Gastrocnemius medialis (tissue), 4 donors: Measurements from ENCODE around the gene ADARB2. TPM values are rescaled to one million over a fixed set of nuclear protein-coding genes. Genes with fewer than 3 reads are reported as not detected.

Experiments used
- ATAC-seq, 2 donors: fragments of 150-250 bp; one replicate each; pipeline ENCODE4 v1.9.1; 2016
- DNase-seq, 2 donors: peaks; one replicate each; pipeline ENCODE4 v3.0.0-alpha.2; 2019
- H3K27ac ChIP-seq, 4 donors: fragments of 200-600 bp; sonication (generic); 1 replicate in 1 of 4; 2 replicates in 3 of 4; pipeline ENCODE4 v1.5.1; 2016 to 2018; ENCODE audit warnings: mild to moderate bottlenecking in 2 of 4, moderate library complexity in 1 of 4
- H3K27me3 ChIP-seq, 3 donors: fragments of 200-600 bp; sonication (generic) in 2 of 3; 1 replicate in 1 of 3; 2 replicates in 2 of 3; pipeline versions ENCODE4 v1.5.1 to v1.6.0; 2016 to 2019; ENCODE audit warnings: mild to moderate bottlenecking in 1 of 3, moderate library complexity in 1 of 3
- H3K36me3 ChIP-seq, 2 donors: fragments of 200-600 bp; sonication (generic) in 1 of 2; one replicate each; pipeline ENCODE4 v1.5.1; 2017 to 2018
- H3K4me1 ChIP-seq, 2 donors: fragments of 200-600 bp; sonication (generic) in 1 of 2; one replicate each; pipeline ENCODE4 v1.5.1; 2016 to 2017; ENCODE audit warnings: mild to moderate bottlenecking in 2 of 2
- H3K4me3 ChIP-seq, 4 donors: fragments of 200-600 bp; sonication (generic) in 3 of 4; 1 replicate in 1 of 4; 2 replicates in 3 of 4; pipeline ENCODE4 v1.5.1; 2016 to 2019; ENCODE audit warnings: mild to moderate bottlenecking in 2 of 4
- H3K9me3 ChIP-seq, 3 donors: fragments of 200-600 bp; sonication (generic) in 2 of 3; 1 replicate in 1 of 3; 2 replicates in 2 of 3; pipeline ENCODE4 v1.5.1; 2016 to 2019
- POLR2A ChIP-seq, 2 donors: fragments of 450-650 bp; IDR thresholded peaks; one replicate each; pipeline ENCODE4 v1.6.1; 2017; ENCODE audit warnings: antibody characterized with exemption in 2 of 2, mild to moderate bottlenecking in 2 of 2, moderate library complexity in 2 of 2
- in situ Hi-C, 4 donors: fragments of 200-750 bp; cut with MboI; loops; one replicate each; pipeline versions ENCODE4 v1.15.0 to v1.8.0; 2017; ENCODE audit warnings: low sequenced_read_pairs in 4 of 4
- intact Hi-C: fragments of 100-400 bp; cut with DNase I; formaldehyde crosslinking; loops from one replicate; pipeline ENCODE4 v1.15.1; 2023; ENCODE audit warnings: low total_unique reads
- total RNA-seq, 4 donors: library from RNA; depleted of rRNA; stranded (reverse); fragments of >200 nt; gene quantifications; one replicate each; pipeline versions ENCODE4 v1.1.0 to v1.2.3, GENCODE V29; 2016
- TF ChIP-seq, protein P1 (sequence below), 5 experiments: fragments of 450-650 bp in 3 of 5; fragments of 200-600 bp in 2 of 5; sonication (generic) in 2 of 5; IDR thresholded peaks in 4 of 5; conservative IDR thresholded peaks in 1 of 5; 1 replicate in 4 of 5; 2 replicates in 1 of 5; pipeline ENCODE4 v1.5.1; 2016 to 2019; ENCODE audit warnings: antibody characterized with exemption in 5 of 5, mild to moderate bottlenecking in 3 of 5, moderate library complexity in 3 of 5

ADARB2 gene
- total RNA-seq, 4 donors from 2014 or later, result 0.07 to 0.87 (median 0.10) TPM

DNA sequence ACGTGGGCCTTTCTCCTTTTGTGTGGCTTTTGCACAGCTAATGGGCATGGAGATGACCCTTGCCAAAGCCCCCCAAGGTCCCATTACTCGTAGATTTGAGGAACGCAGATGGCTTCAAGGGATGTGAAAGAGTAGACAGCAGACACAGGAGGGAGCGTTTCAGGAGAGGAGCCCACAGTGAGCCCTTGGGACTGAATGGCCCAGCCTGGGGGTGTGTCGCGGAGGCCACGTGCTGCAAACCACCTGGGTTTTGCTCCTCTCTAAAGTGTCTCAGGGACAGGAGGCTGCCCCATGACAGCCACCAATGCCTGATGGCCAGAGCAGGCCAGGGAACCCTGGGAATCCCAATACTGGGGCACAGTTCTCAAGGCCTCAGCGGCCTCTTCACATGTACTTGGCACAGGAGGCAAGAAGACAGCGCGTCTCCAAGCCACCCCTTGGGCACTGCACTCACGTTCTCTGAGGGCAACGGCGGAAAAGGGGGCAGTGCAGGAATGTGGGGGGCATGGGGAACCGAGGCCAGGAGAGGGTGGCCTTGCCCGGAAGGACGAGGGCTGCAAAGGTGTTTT, 495.9 kb downstream of the ADARB2 start:
- H3K27ac ChIP-seq, result no peak overlapping the region
- ATAC-seq, result no peak
- H3K9me3 ChIP-seq, result no peaks in the 10 kb centered on the region
- H3K4me3 ChIP-seq, result no peak overlapping the region
- H3K4me1 ChIP-seq, result no peaks in the 10 kb centered on the region
- in situ Hi-C loops, result no loop called here
- peaks cover 16 to 22% (median 18%) of the 10 kb centered on the region in 3 donors for H3K27me3 ChIP-seq
- H3K36me3 ChIP-seq, result no peaks in the 10 kb centered on the region
- TF ChIP-seq POLR2A (IDR thresholded peaks at IDR 0.05), result no peak
- TF ChIP-seq, protein P1, sequence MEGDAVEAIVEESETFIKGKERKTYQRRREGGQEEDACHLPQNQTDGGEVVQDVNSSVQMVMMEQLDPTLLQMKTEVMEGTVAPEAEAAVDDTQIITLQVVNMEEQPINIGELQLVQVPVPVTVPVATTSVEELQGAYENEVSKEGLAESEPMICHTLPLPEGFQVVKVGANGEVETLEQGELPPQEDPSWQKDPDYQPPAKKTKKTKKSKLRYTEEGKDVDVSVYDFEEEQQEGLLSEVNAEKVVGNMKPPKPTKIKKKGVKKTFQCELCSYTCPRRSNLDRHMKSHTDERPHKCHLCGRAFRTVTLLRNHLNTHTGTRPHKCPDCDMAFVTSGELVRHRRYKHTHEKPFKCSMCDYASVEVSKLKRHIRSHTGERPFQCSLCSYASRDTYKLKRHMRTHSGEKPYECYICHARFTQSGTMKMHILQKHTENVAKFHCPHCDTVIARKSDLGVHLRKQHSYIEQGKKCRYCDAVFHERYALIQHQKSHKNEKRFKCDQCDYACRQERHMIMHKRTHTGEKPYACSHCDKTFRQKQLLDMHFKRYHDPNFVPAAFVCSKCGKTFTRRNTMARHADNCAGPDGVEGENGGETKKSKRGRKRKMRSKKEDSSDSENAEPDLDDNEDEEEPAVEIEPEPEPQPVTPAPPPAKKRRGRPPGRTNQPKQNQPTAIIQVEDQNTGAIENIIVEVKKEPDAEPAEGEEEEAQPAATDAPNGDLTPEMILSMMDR (IDR thresholded peaks at IDR 0.05 in 4 of 5, conservative IDR thresholded peaks at IDR 0.05 in 1 of 5), result no peak
- intact Hi-C loops, result no loop called here
- DNase-seq, result no peak

DNA sequence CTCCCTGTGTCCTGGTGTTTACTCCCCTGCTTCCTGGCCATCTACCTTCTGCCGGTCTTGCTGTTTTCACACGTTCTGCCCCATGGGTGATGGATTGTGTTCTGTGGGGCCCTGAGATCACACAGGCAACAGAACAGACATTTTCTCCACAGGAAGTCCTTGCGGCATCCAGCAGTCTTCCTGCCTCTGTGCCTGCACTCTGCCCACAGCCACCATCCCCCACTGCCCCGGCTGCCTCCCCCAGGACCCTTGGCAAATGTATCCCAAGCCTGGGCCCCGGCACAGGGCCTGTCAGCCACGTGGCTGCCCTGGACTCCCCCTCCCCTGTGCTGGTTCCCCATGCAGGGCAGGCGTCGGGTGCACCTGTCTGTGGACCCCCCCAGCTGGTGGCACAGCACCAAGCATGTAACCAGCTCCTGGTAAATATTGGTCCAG, 497.0 kb downstream of the ADARB2 start:
- H3K4me1 ChIP-seq, result no peaks in the 10 kb centered on the region
- H3K27ac ChIP-seq, result no peak overlapping the region
- H3K36me3 ChIP-seq, result no peaks in the 10 kb centered on the region
- in situ Hi-C loops (no loop called here), intact Hi-C loops (no loop called here)
- DNase-seq (no peak), ATAC-seq (no peak)
- no peak overlapping the region for H3K4me3 ChIP-seq
- peaks cover 16 to 22% (median 18%) of the 10 kb centered on the region in 3 donors for H3K27me3 ChIP-seq
- TF ChIP-seq POLR2A (IDR thresholded peaks at IDR 0.05), result no peak
- TF ChIP-seq, protein P1 (IDR thresholded peaks at IDR 0.05 in 4 of 5, conservative IDR thresholded peaks at IDR 0.05 in 1 of 5), result no peak
- H3K9me3 ChIP-seq, result no peaks in the 10 kb centered on the region

DNA sequence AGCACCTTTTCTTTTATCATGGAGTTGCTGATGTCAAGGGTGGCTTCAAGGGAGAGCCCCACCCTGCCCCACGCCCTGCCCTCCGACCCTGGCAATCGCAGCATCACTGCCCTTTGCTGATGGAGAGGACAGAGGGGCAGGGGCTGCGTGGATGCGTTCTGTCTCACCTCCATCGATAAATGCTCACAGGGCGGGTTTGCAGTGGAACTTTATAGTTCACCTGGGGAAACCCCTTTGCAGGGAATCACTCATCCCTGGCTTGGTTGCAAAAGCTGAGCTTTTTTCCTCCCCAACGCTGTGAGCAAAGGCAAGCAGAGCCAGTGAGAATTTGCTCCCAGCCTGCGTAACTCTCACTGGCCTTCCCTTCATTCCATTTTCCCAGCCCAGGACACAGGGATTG, 504.3 kb downstream of the ADARB2 start:
- ATAC-seq (no peak), DNase-seq (no peak)
- Histone ChIP-seq H3K4me1 (no peaks in the 10 kb centered on the region), H3K4me3 (no peak overlapping the region), H3K27me3 (no peaks in the 10 kb centered on the region), H3K27ac (no peak overlapping the region), H3K9me3 (no peaks in the 10 kb centered on the region), H3K36me3 (no peaks in the 10 kb centered on the region)
- no peak for TF ChIP-seq POLR2A (IDR thresholded peaks at IDR 0.05)
- TF ChIP-seq, protein P1 (IDR thresholded peaks at IDR 0.05 in 4 of 5, conservative IDR thresholded peaks at IDR 0.05 in 1 of 5), result no peak
- intact Hi-C loops (no loop called here), in situ Hi-C loops (no loop called here)

DNA sequence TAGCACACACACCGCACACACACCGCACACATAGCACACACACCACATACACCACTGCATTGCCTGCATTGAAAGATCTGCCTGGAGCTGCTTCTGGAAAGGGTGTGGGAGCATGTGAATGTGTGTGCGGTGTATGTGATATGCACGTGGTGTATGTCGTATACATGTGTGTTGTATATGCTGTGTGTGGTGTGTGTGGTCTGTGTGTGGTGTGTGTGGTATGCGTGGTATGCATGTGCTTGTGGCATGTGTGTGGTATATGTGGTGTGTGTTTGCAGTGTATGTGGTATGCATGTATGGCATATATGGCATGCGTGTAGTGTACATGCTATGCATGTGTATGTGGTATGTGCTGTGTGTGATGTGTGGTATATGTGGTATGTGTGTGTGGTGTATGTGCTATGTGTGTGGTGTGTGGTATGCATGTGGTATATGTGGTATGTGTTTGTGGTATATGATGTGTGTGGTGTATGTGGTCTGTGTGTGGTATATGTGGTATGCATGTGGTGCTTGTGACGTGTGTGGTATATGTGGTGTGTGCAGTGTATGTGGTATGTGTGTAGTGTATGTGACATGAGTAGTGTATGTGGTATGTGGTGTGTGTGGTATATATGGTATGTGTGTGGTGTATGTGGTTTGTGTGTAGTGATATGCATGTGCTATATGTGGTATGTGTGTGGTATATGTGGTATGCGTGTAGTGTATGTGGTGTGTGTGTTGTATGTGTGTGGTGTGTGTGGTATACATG, 505.0 kb downstream of the ADARB2 start:
- H3K9me3 ChIP-seq, result no peaks in the 10 kb centered on the region
- no peak for TF ChIP-seq POLR2A (IDR thresholded peaks at IDR 0.05)
- TF ChIP-seq, protein P1 (IDR thresholded peaks at IDR 0.05 in 4 of 5, conservative IDR thresholded peaks at IDR 0.05 in 1 of 5), result no peak
- H3K27me3 ChIP-seq, result no peaks in the 10 kb centered on the region
- DNase-seq (no peak), ATAC-seq (no peak)
- no peaks in the 10 kb centered on the region for H3K4me1 ChIP-seq
- in situ Hi-C loops (no loop called here), intact Hi-C loops (no loop called here)
- H3K36me3 ChIP-seq, result no peaks in the 10 kb centered on the region
- H3K4me3 ChIP-seq, result no peak overlapping the region
- H3K27ac ChIP-seq, result no peak overlapping the region
